SU-DHL-6 (cell line): Measurements from ENCODE around the gene PJA1.

Experiments used
- H2AFZ ChIP-seq: fragments of 200-600 bp; sonication (generic); 2 replicates; pipeline ENCODE4 v1.6.1; 2014; ENCODE audit warnings: low read depth, mild to moderate bottlenecking, moderate library complexity, mixed read lengths, antibody characterized with exemption, low read length; ENCODE audit not compliant: severe bottlenecking
- H3F3A ChIP-seq: fragments of 200-600 bp; shearing (Covaris generic); 2 replicates; pipeline ENCODE4 v1.6.0; 2016; ENCODE audit warnings: antibody characterized with exemption, mild to moderate bottlenecking; ENCODE audit not compliant: insufficient read depth
- H3K27ac ChIP-seq: fragments of 200-600 bp; sonication (generic); 2 replicates; pipeline ENCODE4 v1.5.1; 2016; ENCODE audit warnings: low read depth, mild to moderate bottlenecking, low read length, moderate library complexity, mixed read lengths
- H3K27me3 ChIP-seq: fragments of 200-600 bp; sonication (generic), shearing (Covaris generic); 2 replicates; pipeline ENCODE4 v1.6.0; 2014; ENCODE audit warnings: mild to moderate bottlenecking, low read length
- H3K36me3 ChIP-seq: fragments of 200-600 bp; sonication (generic); 2 replicates; pipeline ENCODE4 v1.6.1; 2014; ENCODE audit warnings: mild to moderate bottlenecking, low read length, mixed read lengths
- H3K4me2 ChIP-seq: fragments of 300-600, 200-600 bp; shearing (Covaris generic), sonication (generic); 2 replicates; pipeline ENCODE4 v1.6.0; 2014; ENCODE audit warnings: low read length, low read depth, mild to moderate bottlenecking; ENCODE audit not compliant: poor library complexity, severe bottlenecking
- H3K4me3 ChIP-seq: fragments of 200-600 bp; sonication (generic); 2 replicates; pipeline ENCODE4 v1.5.1; 2014; ENCODE audit warnings: antibody characterized with exemption, low read length, mild to moderate bottlenecking, mixed read lengths; ENCODE audit not compliant: insufficient read depth, poor library complexity, severe bottlenecking
- H3K79me2 ChIP-seq: fragments of 200-600 bp; sonication (generic); 2 replicates; pipeline ENCODE4 v1.6.1; 2014; ENCODE audit warnings: mild to moderate bottlenecking, low read length, moderate library complexity; ENCODE audit not compliant: insufficient read depth
- H3K9ac ChIP-seq: fragments of 200-600 bp; sonication (generic); 2 replicates; pipeline ENCODE4 v1.7.0; 2014; ENCODE audit warnings: mild to moderate bottlenecking, low read length
- H3K9me2 ChIP-seq: fragments of 200-600 bp; sonication (generic); replicated peaks from 2 replicates; pipeline ENCODE4 v1.6.1; 2014; ENCODE audit warnings: low read length; ENCODE audit not compliant: insufficient read depth
- H3K9me3 ChIP-seq: fragments of 200-600 bp; sonication (generic); 2 replicates; pipeline ENCODE4 v1.6.1; 2014; ENCODE audit warnings: low read length, mixed read lengths; ENCODE audit not compliant: insufficient read depth
- H4K20me1 ChIP-seq: fragments of 200-600 bp; sonication (generic); 2 replicates; pipeline ENCODE4 v1.6.1; 2014; ENCODE audit warnings: low read depth, mild to moderate bottlenecking, antibody characterized with exemption, low read length, moderate library complexity, mixed read lengths
- EZH2phosphoT487 ChIP-seq: fragments of 200-600 bp; sonication (generic), shearing (Covaris generic); conservative IDR thresholded peaks from 2 replicates; pipeline ENCODE4 v1.6.1; 2018; ENCODE audit warnings: mild to moderate bottlenecking, antibody characterized with exemption, low read length, moderate library complexity, mixed read lengths
- TF ChIP-seq, protein P1 (sequence below): fragments of 200-600 bp; sonication (generic); IDR thresholded peaks from one replicate; pipeline ENCODE4 v1.5.1; 2017; ENCODE audit warnings: antibody characterized with exemption, mild to moderate bottlenecking, low read length, moderate library complexity; ENCODE audit not compliant: insufficient read depth, poor library complexity, severe bottlenecking

The PJA1 gene

DNA sequence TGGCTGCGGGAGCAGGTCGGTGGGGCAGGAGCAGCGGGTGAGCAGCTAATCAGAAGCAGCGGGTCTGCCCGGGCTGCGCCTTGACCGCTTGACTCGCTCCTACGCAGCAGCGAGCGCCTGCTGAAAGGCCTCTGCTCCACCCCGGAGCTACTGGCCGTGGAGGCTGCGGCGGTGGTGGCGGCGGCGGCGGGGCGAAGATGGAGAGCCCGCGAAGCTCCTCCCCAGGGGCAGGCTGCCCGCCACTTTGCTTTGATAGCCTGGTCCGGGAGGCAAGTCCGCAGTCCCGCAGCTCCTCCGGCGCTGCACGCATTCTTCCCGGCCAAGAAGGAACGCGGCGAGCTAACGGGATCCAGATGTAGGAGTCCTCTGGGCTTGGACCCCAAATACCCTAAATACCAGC, 36.7 kb downstream of the PJA1 start:
- H3K27me3 ChIP-seq, result no peaks in the 10 kb centered on the region
- H3K27ac ChIP-seq, result no peak overlapping the region
- no peak for TF ChIP-seq EZH2phosphoT487
- TF ChIP-seq, protein P1, sequence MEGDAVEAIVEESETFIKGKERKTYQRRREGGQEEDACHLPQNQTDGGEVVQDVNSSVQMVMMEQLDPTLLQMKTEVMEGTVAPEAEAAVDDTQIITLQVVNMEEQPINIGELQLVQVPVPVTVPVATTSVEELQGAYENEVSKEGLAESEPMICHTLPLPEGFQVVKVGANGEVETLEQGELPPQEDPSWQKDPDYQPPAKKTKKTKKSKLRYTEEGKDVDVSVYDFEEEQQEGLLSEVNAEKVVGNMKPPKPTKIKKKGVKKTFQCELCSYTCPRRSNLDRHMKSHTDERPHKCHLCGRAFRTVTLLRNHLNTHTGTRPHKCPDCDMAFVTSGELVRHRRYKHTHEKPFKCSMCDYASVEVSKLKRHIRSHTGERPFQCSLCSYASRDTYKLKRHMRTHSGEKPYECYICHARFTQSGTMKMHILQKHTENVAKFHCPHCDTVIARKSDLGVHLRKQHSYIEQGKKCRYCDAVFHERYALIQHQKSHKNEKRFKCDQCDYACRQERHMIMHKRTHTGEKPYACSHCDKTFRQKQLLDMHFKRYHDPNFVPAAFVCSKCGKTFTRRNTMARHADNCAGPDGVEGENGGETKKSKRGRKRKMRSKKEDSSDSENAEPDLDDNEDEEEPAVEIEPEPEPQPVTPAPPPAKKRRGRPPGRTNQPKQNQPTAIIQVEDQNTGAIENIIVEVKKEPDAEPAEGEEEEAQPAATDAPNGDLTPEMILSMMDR, result no peak

DNA sequence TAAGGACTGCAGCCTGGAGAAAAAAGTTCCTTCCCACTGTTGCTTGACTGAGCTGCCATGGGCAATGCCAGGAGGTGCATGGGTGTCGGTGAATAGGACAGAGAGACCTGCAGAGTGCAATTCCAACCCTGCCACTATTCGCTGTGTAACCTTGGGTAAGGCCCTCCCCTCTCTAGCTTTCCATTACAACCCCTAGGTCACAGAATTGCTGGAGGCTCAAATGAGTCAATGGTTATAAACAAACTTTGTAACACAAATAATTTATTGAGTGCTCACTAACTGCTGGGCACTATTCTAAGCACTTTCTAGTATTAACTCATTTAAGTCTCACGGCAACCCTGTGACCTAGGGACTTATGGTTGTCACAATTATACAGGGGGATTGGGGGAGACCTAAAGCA, 37.8 kb downstream of the PJA1 start:
- Histone ChIP-seq H3K27me3 (no peaks in the 10 kb centered on the region), H3F3A (no peaks in the 10 kb centered on the region), H4K20me1 (no peaks in the 10 kb centered on the region), H3K9me2 (no peaks in the 10 kb centered on the region), H3K9ac (no peak overlapping the region), H3K9me3 (no peaks in the 10 kb centered on the region), H3K36me3 (no peaks in the 10 kb centered on the region), H3K4me2 (no peak overlapping the region), H3K79me2 (no peaks in the 10 kb centered on the region), H3K27ac (no peak overlapping the region), H3K4me3 (no peak overlapping the region), H2AFZ (no peak overlapping the region)
- TF ChIP-seq, protein P1, result no peak
- no peak for TF ChIP-seq EZH2phosphoT487

More for the DNA sequence above, 36.7 kb downstream of the PJA1 start:
- H3K36me3 ChIP-seq, result no peaks in the 10 kb centered on the region
- H3F3A ChIP-seq, result no peaks in the 10 kb centered on the region
- H2AFZ ChIP-seq, result no peak overlapping the region
- H3K9me2 ChIP-seq, result no peaks in the 10 kb centered on the region
- no peaks in the 10 kb centered on the region for H3K79me2 ChIP-seq
- H3K9me3 ChIP-seq, result no peaks in the 10 kb centered on the region
- no peak overlapping the region for H3K4me3 ChIP-seq
- no peaks in the 10 kb centered on the region for H4K20me1 ChIP-seq
- no peak overlapping the region for H3K4me2 ChIP-seq
- H3K9ac ChIP-seq, result no peak overlapping the region

DNA sequence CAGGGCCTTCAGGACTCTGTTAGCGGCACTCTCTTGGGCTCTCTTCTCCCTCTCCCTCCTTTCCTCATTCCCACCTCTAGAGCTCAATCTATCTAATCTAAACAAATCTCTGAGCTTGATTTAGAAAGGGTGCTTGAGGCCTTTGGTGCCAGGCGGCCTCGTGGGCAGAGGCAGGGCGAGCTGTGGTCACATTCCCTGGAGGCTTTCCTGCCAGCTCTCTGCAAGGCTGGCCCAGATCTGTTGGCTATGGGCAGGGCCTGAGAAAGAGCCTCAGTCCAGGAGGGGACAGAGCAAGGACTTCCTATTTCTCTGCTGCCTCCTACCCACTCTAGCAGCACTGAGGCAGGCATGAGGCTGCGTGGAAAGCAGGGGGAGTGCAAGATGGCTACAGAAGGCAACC, 38.6 kb downstream of the PJA1 start:
- H3K79me2 ChIP-seq, result no peaks in the 10 kb centered on the region
- H3K9me3 ChIP-seq, result no peaks in the 10 kb centered on the region
- H3K4me2 ChIP-seq, result no peak overlapping the region
- no peak overlapping the region for H3K27ac ChIP-seq
- no peak overlapping the region for H3K9ac ChIP-seq
- no peaks in the 10 kb centered on the region for H3F3A ChIP-seq
- H3K9me2 ChIP-seq, result no peaks in the 10 kb centered on the region
- no peaks in the 10 kb centered on the region for H3K36me3 ChIP-seq
- no peak overlapping the region for H2AFZ ChIP-seq
- no peaks in the 10 kb centered on the region for H4K20me1 ChIP-seq
- no peak overlapping the region for H3K4me3 ChIP-seq
- no peaks in the 10 kb centered on the region for H3K27me3 ChIP-seq
- TF ChIP-seq EZH2phosphoT487, result no peak
- TF ChIP-seq, protein P1, result no peak

DNA sequence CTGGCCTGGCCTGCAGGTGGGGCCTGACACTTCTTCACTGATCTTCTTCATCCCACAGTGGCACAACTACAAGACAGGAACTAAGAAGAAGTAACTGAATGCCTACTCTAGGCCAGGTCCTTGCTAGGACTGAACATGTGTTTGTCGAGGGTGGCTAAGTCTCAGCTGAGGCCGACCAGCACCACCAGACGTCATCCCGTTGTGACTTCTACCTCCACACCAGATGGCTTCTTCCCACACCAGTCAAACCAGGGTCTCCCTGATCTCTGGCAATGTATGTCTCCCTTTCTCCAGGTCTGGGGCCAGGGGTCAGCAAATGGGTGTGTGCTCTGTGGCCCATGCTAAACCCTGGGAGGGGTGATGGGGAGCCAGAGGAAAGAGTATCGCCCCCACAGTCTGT, 40.2 kb downstream of the PJA1 start:
- H3K9ac ChIP-seq, result no peak overlapping the region
- no peaks in the 10 kb centered on the region for H3K27me3 ChIP-seq
- no peaks in the 10 kb centered on the region for H3K36me3 ChIP-seq
- H3K79me2 ChIP-seq, result no peaks in the 10 kb centered on the region
- H2AFZ ChIP-seq, result no peak overlapping the region
- no peak overlapping the region for H3K27ac ChIP-seq
- H3K4me2 ChIP-seq, result no peak overlapping the region
- H4K20me1 ChIP-seq, result no peaks in the 10 kb centered on the region
- H3K9me2 ChIP-seq, result no peaks in the 10 kb centered on the region
- no peaks in the 10 kb centered on the region for H3K9me3 ChIP-seq
- H3F3A ChIP-seq, result no peaks in the 10 kb centered on the region
- TF ChIP-seq EZH2phosphoT487, result no peak
- TF ChIP-seq, protein P1, result no peak
- no peak overlapping the region for H3K4me3 ChIP-seq
